ENCODE data around the gene TMEM109. TPM values are rescaled to one million over a fixed set of nuclear protein-coding genes. Genes with fewer than 3 reads are reported as not detected.
A peak's percentile ranks its signal among the peaks of the same experiment; 100 is the strongest.

Gene TMEM109
- total RNA-seq, 1 donor from 2014 or later = 127 TPM

GRCh38 chr11:60872124-60872960 lies 41.6 kb upstream of the TMEM109 start:
- Histone ChIP-seq H3K9me3 (no peaks in the 10 kb centered on the region), H3K4me3 (no peak overlapping the region), H3K36me3 (no peaks in the 10 kb centered on the region), H3K4me1 (peaks cover 24% of the 10 kb centered on the region), H3K27me3 (no peaks in the 10 kb centered on the region), H3K27ac (peak overlapping the region; percentile 39)
- TF ChIP-seq POLR2A (IDR thresholded peaks at IDR 0.05) = no peak
- TF ChIP-seq, protein P1, sequence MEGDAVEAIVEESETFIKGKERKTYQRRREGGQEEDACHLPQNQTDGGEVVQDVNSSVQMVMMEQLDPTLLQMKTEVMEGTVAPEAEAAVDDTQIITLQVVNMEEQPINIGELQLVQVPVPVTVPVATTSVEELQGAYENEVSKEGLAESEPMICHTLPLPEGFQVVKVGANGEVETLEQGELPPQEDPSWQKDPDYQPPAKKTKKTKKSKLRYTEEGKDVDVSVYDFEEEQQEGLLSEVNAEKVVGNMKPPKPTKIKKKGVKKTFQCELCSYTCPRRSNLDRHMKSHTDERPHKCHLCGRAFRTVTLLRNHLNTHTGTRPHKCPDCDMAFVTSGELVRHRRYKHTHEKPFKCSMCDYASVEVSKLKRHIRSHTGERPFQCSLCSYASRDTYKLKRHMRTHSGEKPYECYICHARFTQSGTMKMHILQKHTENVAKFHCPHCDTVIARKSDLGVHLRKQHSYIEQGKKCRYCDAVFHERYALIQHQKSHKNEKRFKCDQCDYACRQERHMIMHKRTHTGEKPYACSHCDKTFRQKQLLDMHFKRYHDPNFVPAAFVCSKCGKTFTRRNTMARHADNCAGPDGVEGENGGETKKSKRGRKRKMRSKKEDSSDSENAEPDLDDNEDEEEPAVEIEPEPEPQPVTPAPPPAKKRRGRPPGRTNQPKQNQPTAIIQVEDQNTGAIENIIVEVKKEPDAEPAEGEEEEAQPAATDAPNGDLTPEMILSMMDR (IDR thresholded peaks at IDR 0.05) = no peak
- TF ChIP-seq POLR2AphosphoS5 (IDR thresholded peaks at IDR 0.05; ENCODE audit: insufficient read depth in 1 of 2, low read depth in 1 of 2) = no peak
- intact Hi-C loops (cut with DNase I) = no loop called here
- no peak for DNase-seq (ENCODE audit: extremely low spot score in 2 of 2)

- H3K4me1 ChIP-seq = peaks cover 24% of the 10 kb centered on the region
- H3K9me3 ChIP-seq = no peaks in the 10 kb centered on the region
- no peak overlapping the region for H3K27ac ChIP-seq
Observed at GRCh38 chr11:60872961-60873524, 40.9 kb upstream of the TMEM109 start.

GRCh38 chr11:60873533-60873932 lies 40.4 kb upstream of the TMEM109 start:
- no peaks in the 10 kb centered on the region for H3K9me3 ChIP-seq
- H3K27ac ChIP-seq = no peak overlapping the region
- DNase-seq (ENCODE audit: extremely low spot score in 2 of 2) = no peak
- TF ChIP-seq POLR2A (IDR thresholded peaks at IDR 0.05) (no peak), POLR2AphosphoS5 (IDR thresholded peaks at IDR 0.05; ENCODE audit: insufficient read depth in 1 of 2, low read depth in 1 of 2) (no peak)
- TF ChIP-seq, protein P1 (IDR thresholded peaks at IDR 0.05) = no peak
- peaks cover 24% of the 10 kb centered on the region for H3K4me1 ChIP-seq
- intact Hi-C loops (cut with DNase I) = no loop called here
- H3K27me3 ChIP-seq = no peaks in the 10 kb centered on the region
- H3K4me3 ChIP-seq = no peak overlapping the region
- H3K36me3 ChIP-seq = no peaks in the 10 kb centered on the region

More at GRCh38 chr11:60872961-60873524, 40.9 kb upstream of the TMEM109 start:
- H3K4me3 ChIP-seq = no peak overlapping the region
- H3K36me3 ChIP-seq = no peaks in the 10 kb centered on the region
- intact Hi-C loops (cut with DNase I) = no loop called here
- DNase-seq (ENCODE audit: extremely low spot score in 2 of 2) = no peak
- TF ChIP-seq, protein P1 (IDR thresholded peaks at IDR 0.05) = no peak
- no peak for TF ChIP-seq POLR2A (IDR thresholded peaks at IDR 0.05)
- no peaks in the 10 kb centered on the region for H3K27me3 ChIP-seq

- no peaks in the 10 kb centered on the region for H3K9me3 ChIP-seq
- intact Hi-C loops (cut with DNase I) = no loop called here
- H3K4me1 ChIP-seq = peaks cover 24% of the 10 kb centered on the region
- no peak overlapping the region for H3K4me3 ChIP-seq
- no peak for DNase-seq (ENCODE audit: extremely low spot score in 2 of 2)
- TF ChIP-seq POLR2AphosphoS5 (IDR thresholded peaks at IDR 0.05; ENCODE audit: insufficient read depth in 1 of 2, low read depth in 1 of 2) = no peak
- no peak overlapping the region for H3K27ac ChIP-seq
- H3K27me3 ChIP-seq = no peaks in the 10 kb centered on the region
- H3K36me3 ChIP-seq = peaks cover 0 to 1% of the 10 kb centered on the region in 2 donors
Observed at GRCh38 chr11:60874421-60875365, 39.3 kb upstream of the TMEM109 start.
